H1 (cell line): ENCODE measurements around the gene TMEM130. TPM values are rescaled to one million over a fixed set of nuclear protein-coding genes. Genes with fewer than 3 reads are reported as not detected.

Source experiments
- CTCF ChIA-PET: fragments of 300-600 bp; sonication (Branson Sonifier 250); formaldehyde crosslinking; loops from one replicate; lab custom pipeline; 2021; ENCODE audit not compliant: partially characterized antibody; lab: Charles Lee
- POLR2A ChIA-PET: fragments of 300-600 bp; sonication (Branson Sonifier 250); formaldehyde crosslinking; loops from one replicate; lab custom pipeline; 2021; ENCODE audit warnings: inconsistent platforms; ENCODE audit not compliant: partially characterized antibody; lab: Charles Lee
- DNase-seq, 2 experiments: peaks; one replicate each; pipeline versions ENCODE4 v3.0.0 to v3.0.0-alpha.2; 2010 to 2022; ENCODE audit warnings: low spot score in 2 of 2, low read depth in 1 of 2, mixed read lengths in 1 of 2
- FAIRE-seq: peaks from 2 replicates; lab custom pipeline; 2011; peaks lifted over from hg19 to GRCh38; lab: Jason Lieb, UNC
- H2AFZ ChIP-seq: 2 replicates; pipeline ENCODE4 v1.8.1; 2012; ENCODE audit warnings: low read length, inconsistent platforms
- H2AK5ac ChIP-seq: 2 replicates; pipeline ENCODE4 v1.6.1; 2013; ENCODE audit warnings: low read depth, low read length
- H2BK120ac ChIP-seq: replicated peaks from 2 replicates; pipeline ENCODE3; 2013; ENCODE audit warnings: low read depth, low read length, inconsistent platforms
- H2BK12ac ChIP-seq: 2 replicates; pipeline ENCODE4 v1.6.1; 2013; ENCODE audit warnings: low read depth, low read length
- H2BK15ac ChIP-seq: 2 replicates; pipeline ENCODE4 v1.6.1; 2013; ENCODE audit warnings: low read length
- H2BK20ac ChIP-seq: 2 replicates; pipeline ENCODE4 v1.6.1; 2013; ENCODE audit warnings: low read length
- H2BK5ac ChIP-seq: 2 replicates; pipeline ENCODE4 v1.6.1; 2013; ENCODE audit warnings: low read depth, low read length
- H3K14ac ChIP-seq: 2 replicates; pipeline ENCODE4 v1.6.1; 2013; ENCODE audit warnings: inconsistent platforms; ENCODE audit not compliant: insufficient read length
- H3K18ac ChIP-seq: 2 replicates; pipeline ENCODE4 v1.6.1; 2013; ENCODE audit warnings: low read length; ENCODE audit errors: extremely low read depth
- H3K23ac ChIP-seq: 2 replicates; pipeline ENCODE4 v1.6.1; 2013; ENCODE audit warnings: inconsistent platforms; ENCODE audit not compliant: insufficient read length
- H3K23me2 ChIP-seq: 2 replicates; pipeline ENCODE4 v1.6.1; 2013; ENCODE audit warnings: low read depth, low read length
- H3K27ac ChIP-seq: 2 replicates; pipeline ENCODE4 v1.6.1; 2011; ENCODE audit warnings: low read depth, low read length, inconsistent platforms
- H3K27me3 ChIP-seq, 4 experiments: replicated peaks in 1 of 4; 1 replicate in 1 of 4; 2 replicates in 3 of 4; pipeline versions ENCODE4 v1.6.1 to v1.8.1; 2011 to 2013; ENCODE audit warnings: low read length in 3 of 4, mild to moderate bottlenecking in 3 of 4, inconsistent platforms in 2 of 4, mixed read lengths in 2 of 4, moderate library complexity in 1 of 4; ENCODE audit not compliant: control insufficient read depth in 3 of 4, insufficient read depth in 3 of 4; ENCODE audit errors: extremely low read depth in 1 of 4
- H3K36me3 ChIP-seq, 4 experiments: 2 replicates each; pipeline versions ENCODE4 v1.6.1 to v1.8.1; 2011 to 2013; ENCODE audit warnings: mild to moderate bottlenecking in 4 of 4, low read length in 3 of 4, moderate library complexity in 2 of 4, control low read depth in 1 of 4, inconsistent platforms in 1 of 4; ENCODE audit not compliant: insufficient read depth in 4 of 4, control insufficient read depth in 2 of 4
- H3K4ac ChIP-seq: replicated peaks from 2 replicates; pipeline ENCODE3; 2013; ENCODE audit warnings: low read length, low read depth, mixed read lengths, inconsistent platforms; ENCODE audit not compliant: insufficient read length
- H3K4me1 ChIP-seq, 4 experiments: replicated peaks in 1 of 4; 1 replicate in 1 of 4; 2 replicates in 3 of 4; pipeline versions ENCODE4 v1.6.1 to v1.8.1; 2011 to 2013; ENCODE audit warnings: low read length in 3 of 4, inconsistent platforms in 2 of 4, mixed read lengths in 1 of 4; ENCODE audit not compliant: insufficient read depth in 4 of 4, control insufficient read depth in 3 of 4
- H3K4me2 ChIP-seq, 2 experiments: 2 replicates each; pipeline versions ENCODE4 v1.6.1 to v1.8.1; 2011 to 2013; ENCODE audit warnings: low read depth in 2 of 2, low read length in 2 of 2, control low read depth in 1 of 2, inconsistent platforms in 1 of 2, mild to moderate bottlenecking in 1 of 2; ENCODE audit not compliant: insufficient read depth in 1 of 2
- H3K4me3 ChIP-seq, 4 experiments: fragments of 200-600, 300-600 bp in 1 of 4; sonication (generic), shearing (Covaris generic), sonication (Bioruptor Twin) in 1 of 4; 2 replicates each; pipeline versions ENCODE4 v1.5.1 to v1.8.1; 2011 to 2016; ENCODE audit warnings: low read length in 4 of 4, low read depth in 3 of 4, control low read depth in 2 of 4, inconsistent platforms in 2 of 4, mild to moderate bottlenecking in 2 of 4, mixed read lengths in 1 of 4, moderate library complexity in 1 of 4; ENCODE audit not compliant: insufficient read depth in 2 of 4; ENCODE audit errors: extremely low read depth in 1 of 4
- H3K56ac ChIP-seq: replicated peaks from 2 replicates; pipeline ENCODE3; 2013; ENCODE audit warnings: low read depth, mild to moderate bottlenecking, mixed read lengths, low read length, inconsistent platforms; ENCODE audit not compliant: insufficient read length
- H3K79me1 ChIP-seq: 2 replicates; pipeline ENCODE4 v1.6.1; 2013; ENCODE audit warnings: low read depth, low read length, control low read depth
- H3K79me2 ChIP-seq, 2 experiments: 2 replicates each; pipeline versions ENCODE4 v1.6.1 to v1.8.1; 2012 to 2013; ENCODE audit warnings: low read length in 2 of 2, mild to moderate bottlenecking in 2 of 2, inconsistent platforms in 1 of 2; ENCODE audit not compliant: insufficient read depth in 2 of 2, control insufficient read depth in 1 of 2
- H3K9ac ChIP-seq, 4 experiments: replicated peaks in 1 of 4; 1 replicate in 1 of 4; 2 replicates in 3 of 4; pipeline versions ENCODE4 v1.6.1 to v1.8.1; 2011 to 2013; ENCODE audit warnings: low read depth in 3 of 4, low read length in 3 of 4, control low read depth in 2 of 4, mild to moderate bottlenecking in 2 of 4, moderate library complexity in 2 of 4, inconsistent platforms in 1 of 4; ENCODE audit errors: extremely low read depth in 1 of 4
- H3K9me3 ChIP-seq, 2 experiments: 2 replicates each; pipeline versions ENCODE4 v1.6.1 to v1.8.1; 2012 to 2013; ENCODE audit warnings: mild to moderate bottlenecking in 2 of 2, moderate library complexity in 2 of 2, control low read depth in 1 of 2, inconsistent platforms in 1 of 2, low read depth in 1 of 2, low read length in 1 of 2, mixed read lengths in 1 of 2; ENCODE audit not compliant: insufficient read depth in 2 of 2
- H4K20me1 ChIP-seq, 2 experiments: replicated peaks in 1 of 2; 2 replicates each; pipeline versions ENCODE3 to v1.8.1; 2011 to 2013; ENCODE audit warnings: inconsistent platforms in 2 of 2, low read length in 2 of 2, mild to moderate bottlenecking in 1 of 2; ENCODE audit not compliant: insufficient read depth in 2 of 2, control insufficient read depth in 1 of 2
- H4K5ac ChIP-seq: 2 replicates; pipeline ENCODE4 v1.6.1; 2013; ENCODE audit warnings: low read length, low read depth, mixed read lengths, inconsistent platforms; ENCODE audit not compliant: insufficient read length
- H4K8ac ChIP-seq: 2 replicates; pipeline ENCODE4 v1.8.0; 2013; ENCODE audit warnings: mild to moderate bottlenecking, moderate library complexity, low read length, inconsistent platforms; ENCODE audit not compliant: insufficient read depth; ENCODE audit errors: extremely low read depth
- H4K91ac ChIP-seq: replicated peaks from 2 replicates; pipeline ENCODE3; 2013; ENCODE audit warnings: low read length, mixed read lengths, inconsistent platforms; ENCODE audit not compliant: insufficient read length
- BACH1 ChIP-seq: IDR thresholded peaks from 2 replicates; pipeline ENCODE4 v1.6.1; 2012; ENCODE audit warnings: low read length, improper control_type of control experiment
- BRCA1 ChIP-seq: IDR thresholded peaks from 2 replicates; pipeline ENCODE4 v1.6.1; 2012; ENCODE audit warnings: low read depth, low read length, improper control_type of control experiment
- CHD2 ChIP-seq: IDR thresholded peaks from 2 replicates; pipeline ENCODE4 v1.6.1; 2012; ENCODE audit warnings: low read length, improper control_type of control experiment
- E2F6 ChIP-seq: IDR thresholded peaks from 2 replicates; pipeline ENCODE4 v1.6.1; 2012; ENCODE audit warnings: inconsistent platforms
- KDM1A ChIP-seq: fragments of 200-600, 300-600 bp; sonication (generic); IDR thresholded peaks from 2 replicates; pipeline ENCODE4 v1.7.1; 2016; ENCODE audit warnings: mild to moderate bottlenecking, low read length, borderline replicate concordance
- KDM4A ChIP-seq: IDR thresholded peaks from one replicate; pipeline ENCODE4 v1.7.1; 2012; ENCODE audit warnings: low read depth, mild to moderate bottlenecking, moderate library complexity, low read length, inconsistent platforms; ENCODE audit not compliant: severe bottlenecking
- POLR2AphosphoS5 ChIP-seq: IDR thresholded peaks from 2 replicates; pipeline ENCODE4 v1.6.1; 2011; ENCODE audit warnings: low read depth, low read length
- POU5F1 ChIP-seq: IDR thresholded peaks from 2 replicates; pipeline ENCODE4 v1.6.1; 2011; ENCODE audit warnings: low read depth, mild to moderate bottlenecking, low read length, moderate library complexity
- RAD21 ChIP-seq, 2 experiments: IDR thresholded peaks in 1 of 2; conservative IDR thresholded peaks in 1 of 2; 2 replicates each; pipeline ENCODE4 v1.6.1; 2011; ENCODE audit warnings: low read depth in 2 of 2, low read length in 2 of 2, improper control_type of control experiment in 1 of 2, inconsistent platforms in 1 of 2, mild to moderate bottlenecking in 1 of 2, moderate library complexity in 1 of 2
- SAP30 ChIP-seq: fragments of 300-600 bp; sonication (generic); IDR thresholded peaks from 2 replicates; pipeline ENCODE4 v1.7.1; 2012; ENCODE audit warnings: low read length, moderate library complexity, mild to moderate bottlenecking, inconsistent platforms; ENCODE audit not compliant: insufficient read depth, insufficient replicate concordance
- SP1 ChIP-seq: IDR thresholded peaks from 2 replicates; pipeline ENCODE4 v1.6.1; 2011; ENCODE audit warnings: low read depth, low read length
- SP2 ChIP-seq: IDR thresholded peaks from 2 replicates; pipeline ENCODE4 v1.6.1; 2012; ENCODE audit warnings: mild to moderate bottlenecking, low read length, inconsistent platforms
- WGBS, 2 experiments: shearing (Covaris generic) in 1 of 2; methylation state at CpG; one replicate each; pipeline versions ENCODE4 v1.1.6 to v1.1.7; 2013 to 2015; ENCODE audit warnings: low lambda C conversion rate in 2 of 2, mixed read lengths in 2 of 2, inconsistent platforms in 1 of 2, low coverage in 1 of 2, missing lambda C conversion rate in 1 of 2; ENCODE audit not compliant: insufficient replicate concordance in 2 of 2, insufficient coverage in 1 of 2, insufficient read length in 1 of 2; ENCODE audit errors: extremely low coverage in 1 of 2, missing lambda C conversion rate in 1 of 2; 5-methylcytosine and 5-hydroxymethylcytosine counted together
- polyA plus RNA-seq, 7 experiments: library from polyadenylated mRNA; depleted of rRNA in 3 of 7; stranded (reverse) in 5 of 7; unstranded in 2 of 7; fragments of >200 nt in 5 of 7; fragments of 200-250 nt in 2 of 7; gene quantifications; 1 replicate in 5 of 7; 2 replicates in 1 of 7; 4 replicates in 1 of 7; pipeline versions ENCODE4 v1.2.1 to v1.2.3, GENCODE V29; 2011 to 2013; ENCODE audit warnings: missing spikeins in 2 of 7, mixed read lengths in 2 of 7
- total RNA-seq: library from RNA; stranded (reverse); fragmentation: NEBNext Ultra II Directional; extraction: Animal tissue kit (Norgen Biotek cat#: 25700); gene quantifications from 2 replicates; pipeline ENCODE4 v1.2.1, GENCODE V29; 2021

TMEM130 gene
- total and polyA plus RNA-seq, 2 of the 8 experiments (the other 6 are each of a cell fraction or from before 2014, with no cell fraction given) = 2.9 to 6.6 TPM

GRCh38 chr7:98831641-98832221, 38.1 kb downstream of the TMEM130 start:
- H2AFZ ChIP-seq = no peak overlapping the region
- H4K5ac ChIP-seq = no peak overlapping the region
- H3K4me2 ChIP-seq = no peak overlapping the region
- no peak overlapping the region for H3K18ac ChIP-seq
- ChIA-PET CTCF (interaction anchor here (0.6 to 17.3 kb wide), 58 partner anchors 10 to 530 kb away, joined by 3 to 365 read pairs (median 4); partner anchors contain the start of genes NPTX2 and TRRAP), POLR2A (interaction anchor here (1.0 kb wide), 2 partner anchors 57 to 60 kb away, joined by 3 read pairs; no protein-coding TSS in a partner anchor)
- H3K23ac ChIP-seq = no peak overlapping the region
- H4K8ac ChIP-seq = no peak overlapping the region
- H3K79me2 ChIP-seq = no peaks in the 10 kb centered on the region
- no peak overlapping the region for H4K91ac ChIP-seq
- WGBS, 2 experiments = 76% methylated on average over 8 of the region's 8 CpGs; no CpG with 5 or more reads in 1 of the 2 experiments
- no peak overlapping the region; the same call in 1 of the 2 replicates for H2BK15ac ChIP-seq
- H3K27me3 ChIP-seq = no peaks in the 10 kb centered on the region
- H3K79me1 ChIP-seq = no peaks in the 10 kb centered on the region
- H2BK120ac ChIP-seq = no peak overlapping the region
- no peak for FAIRE-seq
- peaks cover 0 to 9% (median 1%) of the 10 kb centered on the region in 4 experiments; a peak in 6 of 7 replicates for H3K4me1 ChIP-seq
- no peaks in the 10 kb centered on the region for H3K9me3 ChIP-seq
- no peak overlapping the region for H3K4ac ChIP-seq
- H4K20me1 ChIP-seq = no peaks in the 10 kb centered on the region
- no peak overlapping the region for H3K56ac ChIP-seq
- peak overlapping the region; percentile 8; the same call in 1 of the 2 replicates for H2BK5ac ChIP-seq
- no peak overlapping the region for H3K4me3 ChIP-seq
- DNase-seq = peak in 1 of 2 experiments; percentile 87
- H3K36me3 ChIP-seq = no peaks in the 10 kb centered on the region
- H3K14ac ChIP-seq = no peak overlapping the region
- H3K27ac ChIP-seq = no peak overlapping the region
- no peak overlapping the region for H3K9ac ChIP-seq
- H2BK20ac ChIP-seq = no peak overlapping the region
- H2BK12ac ChIP-seq = no peak overlapping the region
- no peak overlapping the region for H2AK5ac ChIP-seq
- H3K23me2 ChIP-seq = no peaks in the 10 kb centered on the region
- TF ChIP-seq BRCA1 (no peak), SP2 (no peak), POLR2AphosphoS5 (no peak), KDM1A (peak; percentile 14; the same call in 1 of the 2 replicates), CHD2 (no peak), BACH1 (no peak), SAP30 (no peak), E2F6 (no peak), RAD21 (IDR thresholded peaks at IDR 0.05 in 1 of 2, conservative IDR thresholded peaks at IDR 0.05 in 1 of 2; ENCODE audit: low read depth in 2 of 2, low read length in 2 of 2) (peak; percentile 42 to 59; a peak in 3 of 4 replicates), POU5F1 (no peak), KDM4A (no peak), SP1 (no peak)
